NCI-H2227 (cell line): ENCODE data around the gene COL5A2.

Experiments
- DNase-seq: peaks from one replicate; lab custom pipeline; 2025; ENCODE audit not compliant: unreplicated experiment; lab: John Stamatoyannopoulos, UW

COL5A2 gene

GRCh38 chr2:189178726-189179569 is 613 bp downstream of the COL5A2 start:
- DNase-seq, result peak; percentile 55

- no peak for DNase-seq
Observed at GRCh38 chr2:189178054-189178453, 1.5 kb downstream of the COL5A2 start.

- no peak for DNase-seq
Observed at GRCh38 chr2:189177251-189177840, 2.2 kb downstream of the COL5A2 start.

GRCh38 chr2:189176516-189176915 is 3.0 kb downstream of the COL5A2 start:
- DNase-seq, result peak; percentile 22

- no peak for DNase-seq
Observed at GRCh38 chr2:189175869-189176433, 3.6 kb downstream of the COL5A2 start.

- no peak for DNase-seq
Observed at GRCh38 chr2:189171956-189172609, 7.5 kb downstream of the COL5A2 start.

- DNase-seq, result no peak
Observed at GRCh38 chr2:189168856-189169499, 10.6 kb downstream of the COL5A2 start.

GRCh38 chr2:189165656-189166380 is 13.7 kb downstream of the COL5A2 start:
- DNase-seq, result no peak

- DNase-seq, result no peak
Observed at GRCh38 chr2:189164746-189165145, 14.8 kb downstream of the COL5A2 start.

- no peak for DNase-seq
Observed at GRCh38 chr2:189163889-189164288, 15.7 kb downstream of the COL5A2 start.

GRCh38 chr2:189162566-189162965 is 17.0 kb downstream of the COL5A2 start:
- DNase-seq, result no peak

GRCh38 chr2:189161894-189162293 is 17.7 kb downstream of the COL5A2 start:
- no peak for DNase-seq

- no peak for DNase-seq
Observed at GRCh38 chr2:189159717-189160116, 19.8 kb downstream of the COL5A2 start.

- no peak for DNase-seq
Observed at GRCh38 chr2:189159273-189159672, 20.3 kb downstream of the COL5A2 start.

GRCh38 chr2:189157939-189158338 is 21.6 kb downstream of the COL5A2 start:
- DNase-seq, result no peak

GRCh38 chr2:189157456-189157855 is 22.1 kb downstream of the COL5A2 start:
- no peak for DNase-seq

- no peak for DNase-seq
Observed at GRCh38 chr2:189155795-189156194, 23.8 kb downstream of the COL5A2 start.

- DNase-seq, result no peak
Observed at GRCh38 chr2:189153619-189154018, 25.9 kb downstream of the COL5A2 start.

- no peak for DNase-seq
Observed at GRCh38 chr2:189152483-189152882, 27.1 kb downstream of the COL5A2 start.

GRCh38 chr2:189151906-189152305 is 27.7 kb downstream of the COL5A2 start:
- no peak for DNase-seq

GRCh38 chr2:189150033-189150432 is 29.5 kb downstream of the COL5A2 start:
- DNase-seq, result peak; percentile 63
